ENCODE results near the gene BRD3. TPM values are rescaled to one million over a fixed set of nuclear protein-coding genes. Genes with fewer than 3 reads are reported as not detected.
"Not testable (repeated sequence)": the region's sequence is repeated elsewhere in the genome, so short reads cannot be mapped to it uniquely, and the experiment has no call there.

The BRD3 gene
- total RNA-seq, 1 donor from 2014 or later: 39.6 TPM

- FAIRE-seq (no peak), DNase-seq (ENCODE audit: low read depth) (no peak)
- Histone ChIP-seq H3K4me2 (ENCODE audit: low read length) (no peak overlapping the region), H3K9ac (ENCODE audit: low read length) (no peak overlapping the region), H3K4me1 (ENCODE audit: insufficient read depth, low read length) (no peaks in the 10 kb centered on the region), H3K79me2 (ENCODE audit: insufficient read depth, low read length) (no peaks in the 10 kb centered on the region), H3K4me3 (ENCODE audit: insufficient read depth, low read depth, low read length) (no peak overlapping the region), H3K27ac (ENCODE audit: low read depth, low read length) (no peak overlapping the region), H2AFZ (ENCODE audit: low read depth, low read length) (no peak overlapping the region), H4K20me1 (ENCODE audit: insufficient read depth, low read length) (no peaks in the 10 kb centered on the region), H3K27me3 (ENCODE audit: insufficient read depth, low read length) (peaks cover 10% of the 10 kb centered on the region), H3K36me3 (ENCODE audit: insufficient read depth, low read length) (no peaks in the 10 kb centered on the region), H3K9me3 (ENCODE audit: insufficient read depth, low read depth, low read length) (peaks cover 3% of the 10 kb centered on the region)
- Mint-ChIP-seq H3K27ac (ENCODE audit: unreplicated experiment) (no peak overlapping the region), H3K36me3 (ENCODE audit: low read depth, unreplicated experiment) (peaks cover 2% of the 10 kb centered on the region), H3K4me3 (ENCODE audit: unreplicated experiment) (no peak overlapping the region), H3K4me1 (ENCODE audit: low read depth, unreplicated experiment) (no peaks in the 10 kb centered on the region), H3K27me3 (ENCODE audit: low read depth, unreplicated experiment) (peaks cover 39% of the 10 kb centered on the region), H3K9me3 (ENCODE audit: unreplicated experiment) (peaks cover 11% of the 10 kb centered on the region)
- no peak for TF ChIP-seq CTCF (IDR thresholded peaks at IDR 0.05; ENCODE audit: insufficient read depth, low read depth, low read length)
- no peak for TF ChIP-seq EZH2 (IDR thresholded peaks at IDR 0.05; ENCODE audit: insufficient read depth, low read length)
These were observed 35.7 kb upstream of the BRD3 start for GRCh38 chr9:134103391-134103998.

DNA sequence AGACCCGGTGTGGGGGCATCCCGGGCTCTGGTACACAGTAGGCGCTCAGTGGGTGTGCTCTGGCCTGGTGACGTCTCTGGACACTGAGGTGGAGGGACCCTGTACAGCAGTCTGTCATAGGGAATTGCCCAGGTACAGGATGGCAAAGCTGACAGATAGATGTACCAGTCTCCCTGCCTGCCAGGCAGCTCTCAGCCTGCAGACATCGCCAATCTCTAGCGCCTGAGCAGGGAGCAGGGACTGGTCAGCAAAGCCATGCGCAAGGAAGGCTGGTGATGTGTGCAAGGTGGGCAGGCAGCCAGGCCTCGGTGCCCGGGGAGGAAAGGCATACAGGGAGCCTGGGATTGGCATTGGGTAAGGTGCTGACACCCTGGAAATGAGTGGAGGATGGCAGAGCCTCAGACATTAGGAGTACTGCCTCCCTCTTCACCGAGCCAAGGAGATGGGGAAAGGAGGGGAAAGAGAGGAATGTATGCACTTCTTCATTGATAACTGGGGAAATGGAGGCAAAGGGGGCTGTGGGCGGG is 33.9 kb upstream of the BRD3 start:
- Histone ChIP-seq H3K79me2 (ENCODE audit: insufficient read depth, low read length) (no peaks in the 10 kb centered on the region), H3K4me3 (ENCODE audit: insufficient read depth, low read depth, low read length) (no peak overlapping the region), H2AFZ (ENCODE audit: low read depth, low read length) (no peak overlapping the region), H3K4me2 (ENCODE audit: low read length) (no peak overlapping the region), H4K20me1 (ENCODE audit: insufficient read depth, low read length) (no peaks in the 10 kb centered on the region), H3K27me3 (ENCODE audit: insufficient read depth, low read length) (peaks cover 8% of the 10 kb centered on the region), H3K4me1 (ENCODE audit: insufficient read depth, low read length) (no peaks in the 10 kb centered on the region), H3K9me3 (ENCODE audit: insufficient read depth, low read depth, low read length) (peaks cover 3% of the 10 kb centered on the region), H3K9ac (ENCODE audit: low read length) (no peak overlapping the region), H3K36me3 (ENCODE audit: insufficient read depth, low read length) (no peaks in the 10 kb centered on the region), H3K27ac (ENCODE audit: low read depth, low read length) (no peak overlapping the region)
- no peak for FAIRE-seq
- Mint-ChIP-seq H3K27ac (ENCODE audit: unreplicated experiment) (no peak overlapping the region), H3K4me1 (ENCODE audit: low read depth, unreplicated experiment) (no peaks in the 10 kb centered on the region), H3K9me3 (ENCODE audit: unreplicated experiment) (peaks cover 11% of the 10 kb centered on the region), H3K27me3 (ENCODE audit: low read depth, unreplicated experiment) (peaks cover 42% of the 10 kb centered on the region), H3K36me3 (ENCODE audit: low read depth, unreplicated experiment) (peaks cover 2% of the 10 kb centered on the region), H3K4me3 (ENCODE audit: unreplicated experiment) (no peak overlapping the region)
- no peak for TF ChIP-seq EZH2 (IDR thresholded peaks at IDR 0.05; ENCODE audit: insufficient read depth, low read length)
- TF ChIP-seq CTCF (IDR thresholded peaks at IDR 0.05; ENCODE audit: insufficient read depth, low read depth, low read length): no peak
- no peak for DNase-seq (ENCODE audit: low read depth)

GRCh38 chr9:134101133-134101532 is 33.3 kb upstream of the BRD3 start:
- not testable (repeated sequence) for H3K9ac ChIP-seq (ENCODE audit: low read length); H3K4me1 Mint-ChIP-seq (ENCODE audit: low read depth, unreplicated experiment); H3K4me3 Mint-ChIP-seq (ENCODE audit: unreplicated experiment); DNase-seq (ENCODE audit: low read depth); H3K9me3 Mint-ChIP-seq (ENCODE audit: unreplicated experiment); H3K36me3 Mint-ChIP-seq (ENCODE audit: low read depth, unreplicated experiment); H3K9me3 ChIP-seq (ENCODE audit: insufficient read depth, low read depth, low read length); H3K4me3 ChIP-seq (ENCODE audit: insufficient read depth, low read depth, low read length); H4K20me1 ChIP-seq (ENCODE audit: insufficient read depth, low read length); H3K79me2 ChIP-seq (ENCODE audit: insufficient read depth, low read length); H3K4me2 ChIP-seq (ENCODE audit: low read length); FAIRE-seq; H3K27ac Mint-ChIP-seq (ENCODE audit: unreplicated experiment); H2AFZ ChIP-seq (ENCODE audit: low read depth, low read length); H3K4me1 ChIP-seq (ENCODE audit: insufficient read depth, low read length); H3K27ac ChIP-seq (ENCODE audit: low read depth, low read length); H3K36me3 ChIP-seq (ENCODE audit: insufficient read depth, low read length)
- peaks cover 42% of the 10 kb centered on the region for H3K27me3 Mint-ChIP-seq (ENCODE audit: low read depth, unreplicated experiment)
- peaks cover 11% of the 10 kb centered on the region for H3K27me3 ChIP-seq (ENCODE audit: insufficient read depth, low read length)

All from astrocyte (in vitro differentiated cells and primary cell).